ENCODE data around the gene MYORG. TPM values are rescaled to one million over a fixed set of nuclear protein-coding genes. Genes with fewer than 3 reads are reported as not detected.

Gene MYORG
- total RNA-seq, 2 donors from 2014 or later, result 3.4 to 9.0 TPM

- H3K27ac ChIP-seq, result no peak overlapping the region
- 31% methylated on average over 1 of the region's 1 CpG for WGBS
- H3K27me3 ChIP-seq (replicated peaks; ENCODE audit: insufficient read depth), result no peaks in the 10 kb centered on the region
- H3K4me1 ChIP-seq (replicated peaks), result no peaks in the 10 kb centered on the region
- no peak overlapping the region for H3K4me3 ChIP-seq
- intact Hi-C loops (cut with DNase I), result no loop called here
- TF ChIP-seq POLR2A (IDR thresholded peaks at IDR 0.05) (no peak), POLR2AphosphoS5 (IDR thresholded peaks at IDR 0.05) (no peak)
- DNase-seq (ENCODE audit: low spot score), result no peak
- no peaks in the 10 kb centered on the region for H3K36me3 ChIP-seq
- H3K9me3 ChIP-seq, result no peaks in the 10 kb centered on the region
These were observed 35.6 kb upstream of the MYORG start for GRCh38 chr9:34412336-34412735.

GRCh38 chr9:34409154-34409553, 32.5 kb upstream of the MYORG start:
- WGBS, result 66% methylated on average over 2 of the region's 2 CpGs

GRCh38 chr9:34408173-34408572, 31.5 kb upstream of the MYORG start:
- Histone ChIP-seq H3K27me3 (replicated peaks; ENCODE audit: insufficient read depth) (no peaks in the 10 kb centered on the region), H3K27ac (no peak overlapping the region), H3K9me3 (no peaks in the 10 kb centered on the region), H3K4me3 (no peak overlapping the region), H3K4me1 (replicated peaks) (no peaks in the 10 kb centered on the region), H3K36me3 (no peaks in the 10 kb centered on the region)
- 96% methylated on average over 1 of the region's 1 CpG for WGBS
- intact Hi-C loops (cut with DNase I), result no loop called here
- TF ChIP-seq CTCF (IDR thresholded peaks at IDR 0.05), result no peak
- no peak for TF ChIP-seq POLR2A (IDR thresholded peaks at IDR 0.05)
- TF ChIP-seq POLR2AphosphoS5 (IDR thresholded peaks at IDR 0.05), result no peak
- no peak for DNase-seq (ENCODE audit: low spot score)

More at GRCh38 chr9:34409154-34409553, 32.5 kb upstream of the MYORG start:
- no peaks in the 10 kb centered on the region for H3K4me1 ChIP-seq (replicated peaks)
- intact Hi-C loops (cut with DNase I), result no loop called here
- no peak for DNase-seq (ENCODE audit: low spot score)
- no peaks in the 10 kb centered on the region for H3K27me3 ChIP-seq (replicated peaks; ENCODE audit: insufficient read depth)
- H3K36me3 ChIP-seq, result no peaks in the 10 kb centered on the region
- TF ChIP-seq POLR2A (IDR thresholded peaks at IDR 0.05) (no peak), CTCF (IDR thresholded peaks at IDR 0.05) (no peak), POLR2AphosphoS5 (IDR thresholded peaks at IDR 0.05) (no peak)
- H3K4me3 ChIP-seq, result no peak overlapping the region
- no peak overlapping the region for H3K27ac ChIP-seq
- H3K9me3 ChIP-seq, result no peaks in the 10 kb centered on the region

- intact Hi-C loops (cut with DNase I), result no loop called here
- H3K36me3 ChIP-seq, result peaks cover 0 to 3% of the 10 kb centered on the region in 2 donors
- H3K27ac ChIP-seq, result no peak overlapping the region
- no peak for DNase-seq (ENCODE audit: low spot score)
- no peak overlapping the region for H3K4me3 ChIP-seq
- no peaks in the 10 kb centered on the region for H3K27me3 ChIP-seq (replicated peaks; ENCODE audit: insufficient read depth)
- no peaks in the 10 kb centered on the region for H3K9me3 ChIP-seq
- H3K4me1 ChIP-seq (replicated peaks), result no peaks in the 10 kb centered on the region
- 82% methylated on average over 1 of the region's 1 CpG for WGBS
- TF ChIP-seq CTCF (IDR thresholded peaks at IDR 0.05) (no peak), POLR2A (IDR thresholded peaks at IDR 0.05) (no peak), POLR2AphosphoS5 (IDR thresholded peaks at IDR 0.05) (no peak)
These were observed 29.5 kb upstream of the MYORG start for GRCh38 chr9:34406219-34406618.

GRCh38 chr9:34405719-34406118, 29.0 kb upstream of the MYORG start:
- Histone ChIP-seq H3K27me3 (replicated peaks; ENCODE audit: insufficient read depth) (no peaks in the 10 kb centered on the region), H3K27ac (no peak overlapping the region), H3K36me3 (peaks cover 0 to 7% of the 10 kb centered on the region in 2 donors), H3K9me3 (no peaks in the 10 kb centered on the region), H3K4me3 (no peak overlapping the region), H3K4me1 (replicated peaks) (no peaks in the 10 kb centered on the region)
- TF ChIP-seq POLR2A (IDR thresholded peaks at IDR 0.05) (no peak), CTCF (IDR thresholded peaks at IDR 0.05) (no peak), POLR2AphosphoS5 (IDR thresholded peaks at IDR 0.05) (no peak)
- intact Hi-C loops (cut with DNase I), result loop anchor here (2.0 kb wide), 1 partner anchor 141 kb away; no protein-coding TSS in a partner anchor
- WGBS, result 87% methylated on average over 7 of the region's 7 CpGs
- no peak for DNase-seq (ENCODE audit: low spot score)

Data from prostate gland (tissue), 2 donors.